Naive thymus-derived CD8-positive, alpha-beta T cell (primary cell): Measurements from ENCODE around the gene MYLK. TPM values are rescaled to one million over a fixed set of nuclear protein-coding genes. Genes with fewer than 3 reads are reported as not detected.
A peak's percentile ranks its signal among the peaks of the same experiment; 100 is the strongest.
"Not testable (repeated sequence)": the region's sequence is repeated elsewhere in the genome, so short reads cannot be mapped to it uniquely, and the experiment has no call there.

ENCODE experiments used
- ATAC-seq, 2 donors: fragments of 150-1000 bp; cut with Tn5 transposase in 1 of 2; sonication (Bioruptor Pico), chemical (Tn5 transposase) in 1 of 2; 1 replicate in 1 of 2; 2 replicates in 1 of 2; pipeline ENCODE4 v1.10.0; 2021; ENCODE audit warnings: mild to moderate bottlenecking in 2 of 2, moderate library complexity in 2 of 2
- POLR2A ChIA-PET: fragments of 350-600 bp; sonication (Branson Sonifier 250); formaldehyde crosslinking; loops from one replicate; lab custom pipeline; 2021; ENCODE audit warnings: antibody characterized with exemption; lab: Charles Lee
- DNase-seq, 10 donors: peaks; one replicate each; pipeline versions ENCODE4 v3.0.0 to v3.0.0-alpha.2; 2020 to 2022
- H3K27ac Mint-ChIP-seq, 10 donors: one replicate each; pipeline ENCODE4 v1.8.0; 2020 to 2022; ENCODE audit warnings: mild to moderate bottlenecking in 10 of 10, mixed read lengths in 10 of 10, moderate library complexity in 4 of 10, inconsistent platforms in 1 of 10
- H3K27me3 Mint-ChIP-seq, 5 donors: one replicate each; pipeline ENCODE4 v1.8.0; 2021 to 2022; ENCODE audit warnings: mixed read lengths in 5 of 5
- H3K36me3 Mint-ChIP-seq, 3 donors: one replicate each; pipeline ENCODE4 v1.8.0; 2020 to 2022; ENCODE audit warnings: mixed read lengths in 3 of 3, mild to moderate bottlenecking in 2 of 3, inconsistent platforms in 1 of 3
- H3K4me1 Mint-ChIP-seq, 4 donors: one replicate each; pipeline ENCODE4 v1.8.0; 2021 to 2022; ENCODE audit warnings: mixed read lengths in 4 of 4
- H3K4me3 Mint-ChIP-seq, 10 donors: one replicate each; pipeline ENCODE4 v1.8.0; 2020 to 2022; ENCODE audit warnings: mild to moderate bottlenecking in 10 of 10, mixed read lengths in 10 of 10, moderate library complexity in 6 of 10, inconsistent platforms in 1 of 10
- H3K9me3 Mint-ChIP-seq, 9 donors: one replicate each; pipeline ENCODE4 v1.8.0; 2020 to 2022; ENCODE audit warnings: mixed read lengths in 9 of 9, mild to moderate bottlenecking in 3 of 9, inconsistent platforms in 1 of 9, moderate library complexity in 1 of 9
- polyA plus RNA-seq, 3 donors: library from polyadenylated mRNA; unstranded; fragments of 300-500 nt; fragmentation: Illumina TruSeq; gene quantifications; one replicate each; pipeline ENCODE4 v1.2.3, GENCODE V29; 2021
- total RNA-seq, 8 experiments: library from RNA in 2 of 8; stranded (reverse) in 2 of 8; gene quantifications; one replicate each; pipeline ENCODE4 v1.2.3 and lab custom pipeline; 2021 to 2026

The MYLK gene
- total and polyA plus RNA-seq, 5 experiments from 2014 or later, result 0.02 to 0.16 (median 0.10) TPM; not detected in 2

DNA sequence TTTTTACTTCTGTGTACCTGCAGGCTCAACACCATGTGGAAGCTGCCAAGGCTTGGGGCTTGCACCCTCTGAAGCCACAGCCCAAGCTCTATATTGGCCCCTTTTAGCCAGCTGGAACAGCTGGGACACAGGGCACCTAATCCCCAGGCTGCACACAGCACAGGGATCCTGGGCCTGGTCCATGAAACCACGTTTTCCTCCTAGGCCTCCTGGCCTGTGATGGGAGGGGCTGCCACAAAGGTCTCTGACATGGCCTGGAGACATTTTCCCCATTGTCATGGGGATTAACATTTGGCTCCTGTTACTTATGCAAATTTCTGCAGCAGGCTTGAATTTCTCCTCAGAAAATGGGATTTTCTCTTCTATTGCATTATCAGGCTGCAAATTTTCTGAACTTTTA is 6.9 kb upstream of the MYLK start:
- Mint-ChIP-seq H3K27me3 (peaks cover 12 to 33% (median 17%) of the 10 kb centered on the region in 5 donors), H3K36me3 (peaks cover 0 to 22% (median 14%) of the 10 kb centered on the region in 3 donors), H3K9me3 (peaks cover 8 to 40% (median 23%) of the 10 kb centered on the region in 9 donors)
- ATAC-seq, POLR2A ChIA-PET, H3K4me3 Mint-ChIP-seq, H3K27ac Mint-ChIP-seq, DNase-seq, H3K4me1 Mint-ChIP-seq: not testable (repeated sequence)

DNA sequence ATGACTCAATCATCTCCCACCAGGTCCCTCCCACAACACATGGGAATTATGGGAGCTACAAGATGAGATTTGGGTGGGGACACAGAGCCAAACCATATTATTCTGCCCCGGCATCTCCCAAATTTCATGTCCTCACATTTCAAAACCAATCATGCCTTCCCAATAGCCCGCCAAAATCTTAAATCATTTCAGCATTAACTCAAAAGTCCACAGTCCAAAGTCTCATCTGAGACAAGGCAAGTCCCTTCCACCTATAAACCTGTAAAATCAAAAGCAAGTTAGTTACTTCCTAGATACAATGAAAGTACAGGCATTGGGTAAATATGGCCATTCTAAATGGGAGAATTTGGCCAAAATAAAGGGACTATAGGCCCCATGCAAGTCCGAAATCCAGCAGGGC is 6.0 kb upstream of the MYLK start:
- H3K27ac Mint-ChIP-seq, H3K4me1 Mint-ChIP-seq, POLR2A ChIA-PET, H3K4me3 Mint-ChIP-seq, ATAC-seq, DNase-seq: not testable (repeated sequence)
- Mint-ChIP-seq H3K36me3 (peaks cover 0 to 22% (median 14%) of the 10 kb centered on the region in 3 donors), H3K27me3 (peaks cover 11 to 41% (median 23%) of the 10 kb centered on the region in 5 donors), H3K9me3 (peaks cover 8 to 40% (median 23%) of the 10 kb centered on the region in 9 donors)

DNA sequence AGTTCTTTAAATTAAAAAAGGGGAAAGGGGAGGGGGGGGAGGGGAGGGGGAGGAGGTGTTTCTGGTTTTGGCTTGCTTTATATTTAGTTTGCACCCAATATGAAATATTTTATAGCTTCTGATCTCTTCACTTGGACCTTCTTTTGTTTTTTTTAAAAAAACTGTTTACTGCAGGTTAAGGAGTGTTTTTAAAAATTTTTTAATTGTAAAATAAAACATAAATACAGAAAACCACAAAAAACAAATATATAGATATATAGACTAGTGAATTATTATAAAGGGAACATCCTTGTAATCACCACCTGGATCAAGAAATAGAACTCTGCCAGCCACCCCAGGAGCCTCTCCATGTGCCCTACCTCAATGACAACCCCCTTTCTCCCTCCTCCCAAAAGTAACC is 861 bp upstream of the MYLK start:
- DNase-seq, result no peak
- no peak overlapping the region for H3K27ac Mint-ChIP-seq
- peak overlapping the region in 4 of 10 donors; percentile 5 to 68 (median 41) for H3K4me3 Mint-ChIP-seq
- H3K27me3 Mint-ChIP-seq, result peaks cover 28 to 77% (median 63%) of the 10 kb centered on the region in 5 donors
- H3K9me3 Mint-ChIP-seq, result peaks cover 0 to 6% (median under 1%) of the 10 kb centered on the region in 9 donors
- POLR2A ChIA-PET, result no interaction called here
- no peak for ATAC-seq
- H3K36me3 Mint-ChIP-seq, result peaks cover 0 to 4% (median 0%) of the 10 kb centered on the region in 3 donors
- H3K4me1 Mint-ChIP-seq, result peaks cover 4 to 19% (median 16%) of the 10 kb centered on the region in 4 donors

DNA sequence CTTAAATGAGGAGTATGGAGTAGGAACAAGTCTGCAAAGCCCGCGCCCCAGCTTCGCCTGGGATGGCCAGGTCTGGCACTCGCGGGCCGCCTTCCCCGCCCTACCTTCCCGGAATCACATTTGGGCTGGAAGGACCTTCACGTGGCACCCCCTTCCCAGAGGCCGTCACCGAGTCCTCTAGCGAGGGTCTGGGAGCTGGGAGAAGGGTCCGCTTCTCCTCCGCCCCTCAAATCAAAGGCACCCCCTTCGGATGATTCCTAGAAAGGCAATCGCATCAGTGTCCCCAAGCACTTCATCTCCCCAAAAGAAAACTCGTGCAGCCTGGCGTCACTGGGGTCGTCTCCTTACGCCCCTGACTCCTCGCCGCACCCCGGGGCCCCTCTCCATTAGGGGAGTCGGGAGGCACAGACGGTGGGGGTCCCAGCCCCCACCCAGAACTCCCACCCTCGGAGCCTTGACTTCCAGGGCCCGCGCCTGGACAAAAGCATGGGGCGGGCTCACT is 380 bp downstream of the MYLK start:
- Mint-ChIP-seq H3K9me3 (peaks cover 0 to 2% (median 0%) of the 10 kb centered on the region in 9 donors), H3K36me3 (no peaks in the 10 kb centered on the region), H3K27ac (no peak overlapping the region), H3K4me1 (peaks cover 4 to 19% (median 16%) of the 10 kb centered on the region in 4 donors), H3K27me3 (peaks cover 26 to 65% (median 52%) of the 10 kb centered on the region in 5 donors), H3K4me3 (peak overlapping the region in 8 of 10 donors; percentile 29 to 65 (median 52))
- ATAC-seq (no peak), DNase-seq (no peak)
- POLR2A ChIA-PET, result no interaction called here

DNA sequence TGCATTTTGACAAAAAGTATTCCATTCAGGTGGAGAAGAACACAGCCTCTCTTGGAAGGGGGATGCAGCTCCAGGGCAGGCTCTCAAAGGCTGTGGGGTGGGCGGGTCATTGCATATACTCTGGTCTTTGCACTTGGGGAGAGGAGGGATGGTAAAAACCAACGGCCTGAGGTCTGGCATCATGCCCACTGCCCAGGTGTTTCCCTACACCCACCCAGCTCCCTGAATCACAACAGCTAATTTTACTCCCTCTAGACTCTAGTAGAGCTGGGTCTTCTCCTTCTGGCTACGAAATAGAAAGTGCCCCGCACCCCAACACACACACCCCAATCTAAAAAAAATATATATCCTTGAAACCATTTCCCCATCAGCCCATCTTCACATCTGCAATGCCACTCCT is 1.0 kb downstream of the MYLK start:
- Mint-ChIP-seq H3K4me1 (peaks cover 4 to 19% (median 16%) of the 10 kb centered on the region in 4 donors), H3K36me3 (no peaks in the 10 kb centered on the region), H3K9me3 (peaks cover 0 to 2% (median 0%) of the 10 kb centered on the region in 9 donors), H3K4me3 (peak overlapping the region in 7 of 10 donors; percentile 4 to 65 (median 53)), H3K27me3 (peaks cover 26 to 59% (median 47%) of the 10 kb centered on the region in 5 donors), H3K27ac (no peak overlapping the region)
- no peak for DNase-seq
- POLR2A ChIA-PET, result no interaction called here
- no peak for ATAC-seq

DNA sequence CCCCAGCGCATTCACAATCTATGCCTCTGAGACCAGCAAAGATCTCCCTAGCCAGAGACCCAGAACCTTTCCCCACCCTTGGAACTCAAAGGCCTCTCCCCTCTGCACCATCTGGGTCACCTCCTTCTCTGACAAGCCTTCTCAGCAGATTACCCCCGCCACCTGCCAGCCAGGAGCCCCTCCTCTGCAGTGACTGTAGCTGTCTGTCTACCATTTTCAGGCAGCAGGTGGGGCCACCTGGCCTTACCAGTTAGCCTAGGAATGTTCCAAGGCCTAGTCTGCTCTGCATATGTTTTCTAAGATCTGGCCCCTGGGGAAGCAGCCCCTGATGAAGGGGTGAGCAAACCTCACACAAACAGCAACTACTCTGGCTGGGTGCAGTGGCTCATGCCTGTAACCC is 2.4 kb downstream of the MYLK start:
- POLR2A ChIA-PET, result no interaction called here
- Mint-ChIP-seq H3K27me3 (peaks cover 23 to 57% (median 45%) of the 10 kb centered on the region in 5 donors), H3K36me3 (no peaks in the 10 kb centered on the region), H3K4me1 (peaks cover 4 to 19% (median 16%) of the 10 kb centered on the region in 4 donors), H3K27ac (no peak overlapping the region), H3K9me3 (peaks cover 0 to 2% (median 0%) of the 10 kb centered on the region in 9 donors), H3K4me3 (no peak overlapping the region)
- ATAC-seq, result no peak
- DNase-seq, result no peak

DNA sequence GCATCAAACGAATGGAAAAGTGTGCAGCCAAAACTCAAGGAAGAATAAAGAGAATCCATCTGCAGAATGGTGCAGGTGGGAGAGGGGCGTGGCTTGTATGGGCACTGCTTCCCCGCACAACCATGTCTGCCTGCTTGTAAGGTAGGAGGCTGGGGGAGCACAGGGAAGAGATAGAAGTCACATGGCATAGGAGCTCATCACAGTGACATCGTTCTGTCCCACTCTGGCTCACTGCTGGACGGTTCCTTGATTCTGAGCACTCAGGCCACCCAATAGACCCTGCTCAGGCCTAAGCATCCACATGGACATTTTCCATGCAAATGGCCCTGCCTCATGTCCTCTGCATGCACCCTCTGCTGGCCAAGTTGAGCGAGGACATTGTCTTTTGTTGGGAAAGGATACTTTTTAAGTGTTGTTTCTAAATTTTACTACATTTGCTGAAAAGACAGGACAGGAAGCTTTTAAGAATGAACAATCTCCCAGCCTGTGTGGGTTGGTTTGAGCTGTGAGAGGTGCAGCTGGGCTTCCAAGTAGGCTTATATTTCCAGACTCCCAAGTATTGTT is 3.1 kb downstream of the MYLK start:
- ATAC-seq, result no peak
- POLR2A ChIA-PET, result no interaction called here
- Mint-ChIP-seq H3K27me3 (peaks cover 21 to 50% (median 42%) of the 10 kb centered on the region in 5 donors), H3K27ac (no peak overlapping the region), H3K9me3 (peaks cover 0 to 2% (median 0%) of the 10 kb centered on the region in 9 donors), H3K36me3 (no peaks in the 10 kb centered on the region), H3K4me3 (no peak overlapping the region), H3K4me1 (peaks cover 4 to 19% (median 16%) of the 10 kb centered on the region in 4 donors)
- DNase-seq, result no peak

DNA sequence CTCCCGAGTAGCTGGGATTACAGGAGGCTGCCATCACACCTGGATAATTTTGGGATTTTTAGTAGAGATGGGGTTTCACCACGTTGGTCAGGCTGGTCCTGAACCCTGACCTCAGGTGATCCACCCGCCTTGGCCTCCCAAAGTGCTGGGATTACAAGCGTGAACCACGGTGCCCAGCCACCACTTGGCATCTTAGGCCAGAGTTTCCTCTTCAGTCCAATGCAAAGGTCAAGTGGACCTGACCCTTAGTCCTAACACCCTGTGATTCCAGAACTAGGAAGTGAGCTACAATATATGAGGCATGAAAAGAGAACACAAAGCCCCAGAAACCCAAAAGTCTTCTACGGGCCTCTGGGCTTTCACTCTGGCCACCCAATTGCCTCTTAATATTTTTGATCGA is 5.3 kb downstream of the MYLK start:
- Mint-ChIP-seq H3K27ac (no peak overlapping the region), H3K9me3 (peaks cover 0 to 2% (median 0%) of the 10 kb centered on the region in 9 donors), H3K36me3 (no peaks in the 10 kb centered on the region), H3K4me3 (no peak overlapping the region), H3K4me1 (peaks cover 2 to 10% (median 9%) of the 10 kb centered on the region in 4 donors), H3K27me3 (peaks cover 19 to 36% (median 33%) of the 10 kb centered on the region in 5 donors)
- ATAC-seq, result no peak
- POLR2A ChIA-PET, result no interaction called here
- DNase-seq, result no peak

DNA sequence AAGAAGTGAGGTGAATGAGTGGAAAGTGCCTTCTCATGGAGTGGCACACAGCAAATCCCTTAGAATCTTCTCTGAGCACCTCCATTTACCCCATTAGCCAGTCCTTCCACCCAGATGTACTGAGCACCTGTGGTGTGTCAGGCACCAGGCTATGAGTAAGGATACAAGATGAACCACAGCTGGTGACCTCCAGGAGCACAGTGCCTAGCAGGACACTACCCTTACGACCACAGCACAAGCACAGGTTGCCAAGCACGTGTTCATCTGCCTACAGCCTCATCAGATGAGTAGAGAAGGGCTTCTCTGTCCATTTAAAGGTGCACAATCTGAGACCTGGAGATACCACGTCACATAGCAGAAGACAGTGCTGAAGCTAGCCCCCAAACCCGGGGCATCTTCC is 6.2 kb downstream of the MYLK start:
- DNase-seq, result no peak
- no peak for ATAC-seq
- Mint-ChIP-seq H3K9me3 (peaks cover 0 to 2% (median 0%) of the 10 kb centered on the region in 9 donors), H3K36me3 (no peaks in the 10 kb centered on the region), H3K4me3 (no peak overlapping the region), H3K4me1 (peaks cover 0 to 3% (median under 1%) of the 10 kb centered on the region in 4 donors), H3K27ac (no peak overlapping the region), H3K27me3 (peaks cover 14 to 33% (median 25%) of the 10 kb centered on the region in 5 donors)
- POLR2A ChIA-PET, result no interaction called here

DNA sequence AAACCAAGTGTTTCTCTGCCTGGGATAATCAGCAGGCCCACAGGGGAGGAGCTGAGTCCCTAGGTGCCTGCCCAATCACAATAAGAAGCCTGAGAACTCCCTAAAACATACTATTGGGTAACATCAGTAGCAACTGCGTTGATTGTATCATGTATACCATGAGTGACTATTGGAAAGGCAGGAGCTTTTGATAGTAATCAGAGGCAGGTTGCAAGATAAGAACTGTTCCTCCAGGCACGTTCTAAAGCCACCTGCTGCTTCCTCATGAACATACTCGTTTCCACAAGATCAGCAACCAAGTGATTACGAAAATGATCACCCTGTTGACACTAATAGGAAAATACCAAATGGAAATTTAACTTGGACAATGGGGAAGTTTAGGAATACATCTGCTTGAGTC is 6.7 kb downstream of the MYLK start:
- peaks cover 0 to 2% (median 0%) of the 10 kb centered on the region in 9 donors for H3K9me3 Mint-ChIP-seq
- DNase-seq (no peak), ATAC-seq (no peak)
- H3K36me3 Mint-ChIP-seq, result no peaks in the 10 kb centered on the region
- no peak overlapping the region for H3K27ac Mint-ChIP-seq
- no peak overlapping the region for H3K4me3 Mint-ChIP-seq
- H3K27me3 Mint-ChIP-seq, result peaks cover 11 to 33% (median 20%) of the 10 kb centered on the region in 5 donors
- H3K4me1 Mint-ChIP-seq, result no peaks in the 10 kb centered on the region
- POLR2A ChIA-PET, result no interaction called here

DNA sequence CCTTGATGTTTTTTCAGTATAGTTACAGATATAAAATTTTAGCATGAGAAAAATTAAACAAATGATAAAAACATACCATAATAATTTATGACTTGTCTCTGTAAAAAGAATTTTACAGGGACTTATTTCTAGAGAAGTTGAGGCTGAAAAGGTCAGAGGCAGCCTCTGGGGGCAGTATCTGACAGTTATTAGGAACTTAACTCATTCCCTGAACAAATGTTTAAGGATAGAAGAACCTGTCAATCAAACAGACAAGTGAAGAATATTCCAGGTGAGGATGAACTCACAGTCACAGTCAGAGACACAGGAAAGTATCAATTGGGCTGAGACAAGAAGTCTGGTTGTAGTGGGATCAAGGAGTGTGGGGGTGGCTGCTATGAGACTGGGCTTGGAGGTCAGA is 7.3 kb downstream of the MYLK start:
- Mint-ChIP-seq H3K4me3 (no peak overlapping the region), H3K27me3 (peaks cover 9 to 33% (median 15%) of the 10 kb centered on the region in 5 donors), H3K27ac (no peak overlapping the region), H3K4me1 (no peaks in the 10 kb centered on the region), H3K9me3 (peaks cover 0 to 2% (median 0%) of the 10 kb centered on the region in 9 donors), H3K36me3 (no peaks in the 10 kb centered on the region)
- ATAC-seq (no peak), DNase-seq (no peak)
- POLR2A ChIA-PET, result no interaction called here

DNA sequence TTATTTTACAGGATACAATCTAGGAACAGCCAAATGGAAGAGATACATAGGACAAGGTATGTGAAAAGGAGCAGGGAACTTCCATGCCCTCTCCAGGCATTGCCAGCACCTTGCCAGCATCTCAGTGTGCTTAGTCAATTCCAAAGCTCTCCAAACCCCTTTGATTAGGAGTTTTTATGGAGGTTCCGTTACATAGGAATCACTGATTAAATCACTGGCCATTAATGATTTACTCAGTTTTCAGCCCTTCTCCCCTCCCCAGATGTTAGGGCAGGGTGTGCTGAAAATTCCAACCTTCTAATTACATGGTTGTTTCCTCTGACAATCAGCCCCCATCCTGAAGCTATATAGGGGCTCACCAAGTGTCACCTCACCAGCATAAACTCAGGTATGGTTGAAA is 11.5 kb downstream of the MYLK start:
- DNase-seq (no peak), ATAC-seq (no peak)
- Mint-ChIP-seq H3K9me3 (peaks cover 0 to 10% (median 0%) of the 10 kb centered on the region in 9 donors), H3K27me3 (peaks cover 0 to 30% (median 3%) of the 10 kb centered on the region in 5 donors), H3K4me1 (no peaks in the 10 kb centered on the region), H3K27ac (no peak overlapping the region), H3K36me3 (no peaks in the 10 kb centered on the region), H3K4me3 (no peak overlapping the region)
- POLR2A ChIA-PET, result no interaction called here

DNA sequence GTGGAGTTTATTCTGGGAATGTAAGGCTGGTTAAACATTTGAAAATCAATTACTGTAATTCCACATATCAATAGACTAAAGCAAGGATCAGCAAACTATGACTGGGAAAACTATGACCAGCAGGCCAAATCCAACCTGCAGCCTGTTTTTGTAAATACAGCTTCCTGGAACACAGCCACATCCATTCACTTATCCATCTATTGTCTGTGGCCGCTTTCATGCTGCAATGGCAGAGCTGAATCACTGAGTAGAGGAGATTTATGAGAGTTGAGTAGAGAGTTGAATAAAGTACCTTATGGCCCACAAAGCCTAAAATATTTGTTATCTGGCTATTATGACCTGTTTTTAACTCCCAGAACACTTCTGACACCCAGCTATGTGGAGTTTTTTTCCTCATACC is 12.2 kb downstream of the MYLK start:
- no peak for ATAC-seq
- POLR2A ChIA-PET, result no interaction called here
- Mint-ChIP-seq H3K27ac (no peak overlapping the region), H3K9me3 (peaks cover 0 to 10% (median 0%) of the 10 kb centered on the region in 9 donors), H3K4me1 (no peaks in the 10 kb centered on the region), H3K36me3 (no peaks in the 10 kb centered on the region), H3K27me3 (peaks cover 0 to 30% (median 3%) of the 10 kb centered on the region in 5 donors), H3K4me3 (no peak overlapping the region)
- no peak for DNase-seq
